ENCODE results near the gene ZNF207.

- TF ChIP-seq, protein P1, sequence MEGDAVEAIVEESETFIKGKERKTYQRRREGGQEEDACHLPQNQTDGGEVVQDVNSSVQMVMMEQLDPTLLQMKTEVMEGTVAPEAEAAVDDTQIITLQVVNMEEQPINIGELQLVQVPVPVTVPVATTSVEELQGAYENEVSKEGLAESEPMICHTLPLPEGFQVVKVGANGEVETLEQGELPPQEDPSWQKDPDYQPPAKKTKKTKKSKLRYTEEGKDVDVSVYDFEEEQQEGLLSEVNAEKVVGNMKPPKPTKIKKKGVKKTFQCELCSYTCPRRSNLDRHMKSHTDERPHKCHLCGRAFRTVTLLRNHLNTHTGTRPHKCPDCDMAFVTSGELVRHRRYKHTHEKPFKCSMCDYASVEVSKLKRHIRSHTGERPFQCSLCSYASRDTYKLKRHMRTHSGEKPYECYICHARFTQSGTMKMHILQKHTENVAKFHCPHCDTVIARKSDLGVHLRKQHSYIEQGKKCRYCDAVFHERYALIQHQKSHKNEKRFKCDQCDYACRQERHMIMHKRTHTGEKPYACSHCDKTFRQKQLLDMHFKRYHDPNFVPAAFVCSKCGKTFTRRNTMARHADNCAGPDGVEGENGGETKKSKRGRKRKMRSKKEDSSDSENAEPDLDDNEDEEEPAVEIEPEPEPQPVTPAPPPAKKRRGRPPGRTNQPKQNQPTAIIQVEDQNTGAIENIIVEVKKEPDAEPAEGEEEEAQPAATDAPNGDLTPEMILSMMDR (IDR thresholded peaks at IDR 0.05; ENCODE audit: low read depth, low read length, missing input control), result no peak
- TF ChIP-seq ATF3 (IDR thresholded peaks at IDR 0.05) (no peak), RAD21 (IDR thresholded peaks at IDR 0.05) (no peak), MAX (IDR thresholded peaks at IDR 0.05) (no peak), TAF1 (conservative IDR thresholded peaks at IDR 0.05) (no peak), EGR1 (IDR thresholded peaks at IDR 0.05; ENCODE audit: low read depth in 2 of 2) (no peak), JUND (IDR thresholded peaks at IDR 0.05) (no peak), YY1 (IDR thresholded peaks at IDR 0.05) (no peak), GABPA (IDR thresholded peaks at IDR 0.05 in 1 of 2, conservative IDR thresholded peaks at IDR 0.05 in 1 of 2) (no peak), FOXA1 (IDR thresholded peaks at IDR 0.05) (no peak)
- TF ChIP-seq, protein P2, sequence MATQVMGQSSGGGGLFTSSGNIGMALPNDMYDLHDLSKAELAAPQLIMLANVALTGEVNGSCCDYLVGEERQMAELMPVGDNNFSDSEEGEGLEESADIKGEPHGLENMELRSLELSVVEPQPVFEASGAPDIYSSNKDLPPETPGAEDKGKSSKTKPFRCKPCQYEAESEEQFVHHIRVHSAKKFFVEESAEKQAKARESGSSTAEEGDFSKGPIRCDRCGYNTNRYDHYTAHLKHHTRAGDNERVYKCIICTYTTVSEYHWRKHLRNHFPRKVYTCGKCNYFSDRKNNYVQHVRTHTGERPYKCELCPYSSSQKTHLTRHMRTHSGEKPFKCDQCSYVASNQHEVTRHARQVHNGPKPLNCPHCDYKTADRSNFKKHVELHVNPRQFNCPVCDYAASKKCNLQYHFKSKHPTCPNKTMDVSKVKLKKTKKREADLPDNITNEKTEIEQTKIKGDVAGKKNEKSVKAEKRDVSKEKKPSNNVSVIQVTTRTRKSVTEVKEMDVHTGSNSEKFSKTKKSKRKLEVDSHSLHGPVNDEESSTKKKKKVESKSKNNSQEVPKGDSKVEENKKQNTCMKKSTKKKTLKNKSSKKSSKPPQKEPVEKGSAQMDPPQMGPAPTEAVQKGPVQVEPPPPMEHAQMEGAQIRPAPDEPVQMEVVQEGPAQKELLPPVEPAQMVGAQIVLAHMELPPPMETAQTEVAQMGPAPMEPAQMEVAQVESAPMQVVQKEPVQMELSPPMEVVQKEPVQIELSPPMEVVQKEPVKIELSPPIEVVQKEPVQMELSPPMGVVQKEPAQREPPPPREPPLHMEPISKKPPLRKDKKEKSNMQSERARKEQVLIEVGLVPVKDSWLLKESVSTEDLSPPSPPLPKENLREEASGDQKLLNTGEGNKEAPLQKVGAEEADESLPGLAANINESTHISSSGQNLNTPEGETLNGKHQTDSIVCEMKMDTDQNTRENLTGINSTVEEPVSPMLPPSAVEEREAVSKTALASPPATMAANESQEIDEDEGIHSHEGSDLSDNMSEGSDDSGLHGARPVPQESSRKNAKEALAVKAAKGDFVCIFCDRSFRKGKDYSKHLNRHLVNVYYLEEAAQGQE (IDR thresholded peaks at IDR 0.05), result no peak
These were observed 38.9 kb downstream of the ZNF207 start for GRCh38 chr17:32388613-32389459.
